ENCODE data around the gene PTPRJ. TPM values are rescaled to one million over a fixed set of nuclear protein-coding genes. Genes with fewer than 3 reads are reported as not detected.

Gene PTPRJ
- total and polyA plus RNA-seq, 2 donors (not counting 3 experiments of a cell fraction or from before 2014, with no cell fraction given), result 3.1 to 7.7 TPM

- Histone ChIP-seq H2AFZ (ENCODE audit: low read depth, low read length) (no peak overlapping the region), H3K4me2 (ENCODE audit: insufficient read depth, low read length) (no peak overlapping the region), H3K79me2 (ENCODE audit: control insufficient read depth, insufficient read depth, low read length) (no peaks in the 10 kb centered on the region)
These were observed 99.2 kb downstream of the PTPRJ start for GRCh38 chr11:48079596-48079995.

More at GRCh38 chr11:48079596-48079995, 99.2 kb downstream of the PTPRJ start:
- dilution Hi-C loops (cut with MboI; ENCODE audit: extremely low pct_ligation_motif_present, low sequenced_read_pairs), result no loop called here
- Histone ChIP-seq H3K4me3 (replicated peaks in 1 of 3; ENCODE audit: insufficient read depth in 1 of 3, low read depth in 1 of 3, low read length in 3 of 3) (no peak overlapping the region), H3K4me1 (ENCODE audit: control insufficient read depth, extremely low read depth, insufficient read depth, low read length) (peaks cover 8% of the 10 kb centered on the region), H3K9me3 (replicated peaks; ENCODE audit: control insufficient read depth, insufficient read depth, low read length) (no peaks in the 10 kb centered on the region), H4K20me1 (replicated peaks; ENCODE audit: control insufficient read depth, extremely low read depth, insufficient read depth, low read length) (no peaks in the 10 kb centered on the region), H3K36me3 (ENCODE audit: control insufficient read depth in 2 of 2, extremely low read depth in 1 of 2, insufficient read depth in 2 of 2, low read length in 2 of 2) (no peaks in the 10 kb centered on the region), H3K27me3 (ENCODE audit: control insufficient read depth in 2 of 2, insufficient read depth in 2 of 2, low read length in 2 of 2) (no peaks in the 10 kb centered on the region), H3K9me1 (replicated peaks; ENCODE audit: control insufficient read depth, extremely low read depth, insufficient read depth, low read length) (no peaks in the 10 kb centered on the region), H3K9ac (replicated peaks; ENCODE audit: extremely low read depth, insufficient read depth, low read length) (no peak overlapping the region), H3K27ac (ENCODE audit: insufficient read depth, low read depth, low read length) (no peak overlapping the region)
- FAIRE-seq, result no peak
- ChIA-PET CTCF (interaction anchor here (1.2 to 1.4 kb wide), 2 partner anchors 8 to 15 kb away, joined by 3 read pairs; no protein-coding TSS in a partner anchor), POLR2A (interaction anchor here (0.6 kb wide), 1 partner anchor 97 kb away, joined by 4 read pairs; no protein-coding TSS in a partner anchor)
- intact Hi-C loops (cut with micrococcal nuclease), result no loop called here
- no TSS peak for BruUV-seq (replicated peaks)
- DNase-seq (ENCODE audit: low read depth, low spot score), result no peak
- TF ChIP-seq JUN (IDR thresholded peaks at IDR 0.05; ENCODE audit: borderline replicate concordance, insufficient read depth, insufficient read length, low read depth), result no peak
- TF ChIP-seq FOS (IDR thresholded peaks at IDR 0.05; ENCODE audit: borderline replicate concordance, insufficient read depth, low read length), result no peak
- TF ChIP-seq CTCF (IDR thresholded peaks at IDR 0.05; ENCODE audit: extremely low read depth in 1 of 2, insufficient read depth in 1 of 2, low read depth in 1 of 2, low read length in 2 of 2), result no peak
- no peak for TF ChIP-seq GATA2 (IDR thresholded peaks at IDR 0.05; ENCODE audit: insufficient read depth, insufficient read length, low read depth, low read length)
- TF ChIP-seq POLR2AphosphoS5 (IDR thresholded peaks at IDR 0.05; ENCODE audit: insufficient read depth, low read depth, low read length), result no peak
- TF ChIP-seq MYC (IDR thresholded peaks at IDR 0.05; ENCODE audit: low read depth, low read length), result no peak
- no peak for TF ChIP-seq MAX (IDR thresholded peaks at IDR 0.05; ENCODE audit: insufficient read depth, insufficient read length)
- no peak for TF ChIP-seq POLR2A (IDR thresholded peaks at IDR 0.05; ENCODE audit: low read depth, low read length)
- TF ChIP-seq EZH2 (IDR thresholded peaks at IDR 0.05; ENCODE audit: borderline replicate concordance, low read depth, low read length, severe bottlenecking), result no peak

All from endothelial cell of umbilical vein (primary cell).